HG03175 (cell line): Measurements from ENCODE around the gene TBR1.

ENCODE experiments used
- ATAC-seq: cut with Tn5 transposase; IDR thresholded peaks from one replicate; pipeline ENCODE4 v1.9.1; 2021; ENCODE audit warnings: mild to moderate bottlenecking, moderate library complexity; ENCODE audit not compliant: unreplicated experiment

The TBR1 gene

GRCh38 chr2:161415987-161416707 lies at the start of gene TBR1:
TSS of gene TBR1 (plus strand) at chr2:161416297. CDS start at chr2:161416411, 114 bp downstream.
- no peak for ATAC-seq

GRCh38 chr2:161367675-161368074 lies 48.4 kb upstream of the TBR1 start:
- no peak for ATAC-seq

GRCh38 chr2:161369311-161369710 lies 46.8 kb upstream of the TBR1 start:
- no peak for ATAC-seq

- ATAC-seq, result no peak
Measured at GRCh38 chr2:161370981-161371380, 45.1 kb upstream of the TBR1 start.

DNA sequence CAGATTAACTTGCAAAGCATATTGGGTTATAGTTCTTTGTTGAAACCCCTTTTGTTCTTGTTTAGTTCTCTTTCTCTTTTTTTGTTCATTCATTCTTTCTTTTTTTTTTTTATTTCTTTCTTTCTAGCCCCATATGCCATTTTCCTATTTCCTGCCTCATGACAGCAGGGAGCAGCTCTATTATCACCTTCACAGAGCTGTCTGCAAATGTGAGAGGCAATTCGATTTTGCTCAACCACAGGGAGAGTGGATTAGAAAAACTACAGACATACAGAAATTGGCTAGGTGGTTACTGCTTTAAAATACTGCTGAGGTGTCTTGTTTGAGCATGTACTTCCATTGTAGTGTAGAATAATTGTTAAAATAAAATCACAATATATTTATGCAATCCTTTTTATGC lies 44.2 kb upstream of the TBR1 start:
- ATAC-seq, result no peak

DNA sequence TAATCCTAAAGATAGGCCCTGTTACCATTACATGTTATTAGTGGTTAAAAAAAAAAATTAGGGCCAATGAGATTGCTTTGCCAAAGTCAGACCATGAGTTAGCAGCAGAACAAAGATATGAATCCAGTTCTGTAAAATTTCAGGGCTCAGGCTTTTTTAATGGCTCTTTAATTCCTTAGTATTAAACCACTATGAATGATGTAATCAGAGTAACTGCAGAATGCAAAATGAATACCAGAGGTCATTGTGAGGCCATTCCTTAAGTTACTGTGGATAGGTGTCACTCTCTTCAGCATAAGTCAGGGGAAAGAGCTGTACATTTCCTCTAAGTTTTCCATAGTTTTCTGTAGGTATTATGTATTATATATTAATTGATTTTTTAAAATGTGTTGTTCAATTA lies 42.2 kb upstream of the TBR1 start:
- no peak for ATAC-seq

GRCh38 chr2:161374446-161374845 lies 41.7 kb upstream of the TBR1 start:
- ATAC-seq, result no peak

- ATAC-seq, result no peak
Measured at GRCh38 chr2:161379740-161380139, 36.4 kb upstream of the TBR1 start.

- ATAC-seq, result no peak
Measured at GRCh38 chr2:161381546-161381945, 34.6 kb upstream of the TBR1 start.

DNA sequence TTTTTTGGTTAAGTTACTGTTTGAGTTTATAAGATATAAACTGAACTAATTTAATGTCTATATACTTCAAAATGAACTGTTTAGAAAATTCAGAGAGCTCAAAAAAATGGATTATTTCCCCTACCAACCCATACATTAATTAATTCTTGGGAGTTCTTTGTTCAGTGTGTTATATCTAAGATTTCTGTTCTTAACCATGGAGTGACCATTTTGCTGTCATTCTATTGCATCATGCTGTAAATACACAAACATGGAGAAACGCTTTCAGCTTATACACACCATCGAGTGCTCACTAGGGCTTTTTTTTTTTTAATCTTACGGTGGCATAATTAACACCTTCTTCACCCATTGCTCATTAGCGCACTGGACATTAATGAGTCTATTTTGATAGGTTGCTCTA lies 33.4 kb upstream of the TBR1 start:
- no peak for ATAC-seq

- ATAC-seq, result peak; percentile 77
Measured at GRCh38 chr2:161384864-161385263, 31.2 kb upstream of the TBR1 start.

DNA sequence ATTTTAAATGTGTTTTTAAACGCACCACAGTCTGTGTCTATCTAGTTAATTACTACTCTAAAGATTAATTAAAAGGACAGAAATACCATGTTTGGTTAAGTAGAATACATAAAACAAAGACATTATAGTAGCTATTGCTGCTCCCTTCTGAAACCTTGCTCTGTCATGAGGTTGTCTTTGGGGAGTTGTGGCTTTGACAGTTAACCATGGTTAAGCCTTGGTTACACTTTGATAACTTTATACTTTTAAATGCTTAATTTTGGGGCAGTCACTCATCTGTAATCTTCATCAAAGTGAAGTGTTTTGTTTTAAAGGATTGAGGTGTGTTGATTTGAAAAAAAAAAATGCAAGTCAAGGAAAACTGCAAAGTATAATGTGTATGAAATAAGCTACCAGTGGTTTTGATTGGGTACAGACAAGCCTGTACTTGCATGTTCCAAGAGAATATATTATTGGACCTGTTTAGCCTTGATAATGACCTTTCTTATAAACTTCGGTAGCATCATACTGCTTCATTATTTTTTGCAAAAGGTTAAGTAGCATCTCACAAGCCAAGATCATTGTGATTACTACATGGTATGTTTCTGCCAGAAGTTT lies 29.8 kb upstream of the TBR1 start:
- peak; percentile 74 for ATAC-seq

GRCh38 chr2:161388146-161388779 lies 27.8 kb upstream of the TBR1 start:
- no peak for ATAC-seq

DNA sequence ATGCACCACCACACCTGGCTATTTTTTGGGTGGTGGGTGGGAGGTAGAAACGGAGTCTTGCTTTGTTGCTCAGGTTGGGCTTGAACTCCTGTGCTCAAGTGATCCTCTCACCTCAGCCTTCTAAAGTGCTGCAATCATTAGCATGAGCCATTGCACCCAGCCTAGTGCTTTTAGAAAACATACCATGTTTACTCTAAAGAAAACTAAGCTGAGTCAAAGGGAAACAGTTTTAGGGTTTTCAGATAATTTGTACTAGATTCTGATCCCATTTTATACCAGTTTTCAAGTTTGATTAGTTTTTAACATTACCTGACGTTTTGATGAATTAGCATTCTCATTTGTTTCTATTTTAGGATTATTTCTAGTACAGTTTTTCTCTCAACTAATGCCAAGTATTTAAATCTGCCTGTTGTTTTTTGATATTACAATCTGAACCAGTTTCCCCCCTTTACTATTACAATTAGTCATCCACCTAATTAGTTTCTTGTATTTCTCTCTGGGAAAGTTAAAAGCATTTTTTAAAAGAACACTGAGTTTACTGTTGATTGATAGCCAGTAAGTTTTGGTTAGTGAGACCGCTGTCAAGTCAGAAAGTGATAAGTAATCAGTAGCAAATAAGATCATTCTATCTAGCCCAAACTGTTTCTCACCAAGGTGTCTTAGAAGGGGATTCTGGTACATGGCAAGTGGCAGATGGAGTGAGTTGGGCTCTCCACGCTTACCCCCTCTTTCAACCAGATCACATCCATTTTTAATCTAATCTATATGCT lies 24.2 kb upstream of the TBR1 start:
- ATAC-seq, result no peak

- no peak for ATAC-seq
Measured at GRCh38 chr2:161400076-161400475, 16.0 kb upstream of the TBR1 start.

DNA sequence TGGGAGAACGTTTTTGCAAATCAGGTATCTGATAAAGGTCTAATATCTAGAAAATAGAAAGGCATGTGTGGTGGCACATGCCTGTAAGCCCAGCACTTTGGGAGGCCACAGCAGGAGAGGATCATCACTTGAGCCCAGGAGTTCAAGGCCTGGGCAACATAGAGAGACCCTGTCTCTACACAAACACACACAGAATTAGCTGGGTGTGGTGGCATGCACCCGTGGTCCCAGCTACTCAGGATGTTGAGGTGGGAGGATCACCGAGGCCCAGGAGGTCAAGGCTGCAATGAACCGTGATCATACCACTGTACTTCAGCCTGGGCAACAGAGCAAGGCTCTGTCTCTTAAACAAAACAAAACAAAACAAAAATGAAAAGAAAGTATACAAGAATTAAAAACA lies 13.8 kb upstream of the TBR1 start:
- ATAC-seq, result no peak

DNA sequence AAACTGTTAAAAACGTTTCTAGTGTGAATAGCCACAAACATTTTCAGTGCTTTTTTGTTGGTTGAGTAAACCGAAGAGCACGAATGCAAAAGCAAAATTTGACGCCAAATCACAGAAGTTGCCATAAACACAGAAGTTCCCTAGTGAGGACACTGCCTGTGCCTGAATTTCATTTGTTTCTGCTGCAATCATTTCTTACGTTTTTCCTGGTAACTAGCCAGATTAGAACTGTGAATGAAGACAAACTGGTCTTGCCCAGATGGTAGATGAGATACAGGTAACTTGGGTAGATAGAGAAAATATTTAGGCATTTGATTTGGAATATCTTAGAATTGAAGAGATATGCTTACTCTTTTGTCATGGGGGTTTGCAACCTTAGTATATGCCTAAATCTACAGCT lies 9.8 kb upstream of the TBR1 start:
- no peak for ATAC-seq

DNA sequence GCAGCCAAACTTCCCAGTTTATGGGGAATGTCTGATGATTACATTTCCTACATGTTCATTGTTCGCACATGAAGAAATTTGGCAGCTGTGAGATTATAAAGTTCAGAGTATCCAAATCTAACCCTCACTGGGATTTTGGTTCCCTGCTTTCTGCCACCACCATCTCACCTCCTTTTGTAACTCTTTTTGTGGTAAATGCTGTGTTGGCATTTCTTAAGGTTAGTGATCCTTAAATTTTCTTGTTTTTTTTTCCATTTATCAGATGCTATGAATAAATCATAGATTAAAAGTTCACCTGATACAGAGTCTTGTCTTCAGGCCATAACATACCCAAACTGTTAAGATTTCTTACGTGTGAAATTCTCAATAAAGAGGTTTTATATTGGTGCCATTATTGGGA lies 8.5 kb upstream of the TBR1 start:
- ATAC-seq, result no peak

DNA sequence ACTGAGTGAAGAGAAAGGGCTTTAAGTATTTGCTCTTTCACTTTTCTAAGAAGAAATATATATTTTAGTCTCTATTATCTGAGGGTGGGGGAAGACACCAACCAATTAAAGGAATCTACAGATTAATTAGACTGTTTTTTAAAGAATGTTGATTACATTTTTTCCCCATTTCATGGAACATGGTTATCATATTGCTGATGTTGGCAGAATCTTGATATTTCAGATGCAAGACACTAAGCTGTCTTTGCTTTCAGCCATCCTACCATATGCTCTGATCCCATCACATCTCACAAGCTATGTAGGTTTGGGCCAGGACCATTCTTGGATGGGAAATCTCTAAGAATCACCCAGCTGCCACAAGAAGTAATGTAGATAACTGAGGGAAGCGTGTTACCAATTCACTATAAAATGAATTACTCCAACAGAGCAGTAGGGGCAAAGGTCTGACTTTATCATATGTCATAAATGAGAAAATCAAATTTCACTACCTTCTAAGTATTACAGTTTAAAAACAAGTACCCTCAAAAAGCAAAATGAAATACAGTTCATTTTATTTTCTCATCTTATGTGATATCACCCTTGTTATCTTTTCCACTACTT lies 6.7 kb upstream of the TBR1 start:
- no peak for ATAC-seq

GRCh38 chr2:161412346-161412745 lies 3.8 kb upstream of the TBR1 start:
- ATAC-seq, result no peak
